HG02642 (cell line): Measurements from ENCODE around the gene SLC39A11.
"Not testable (repeated sequence)": the region's sequence is repeated elsewhere in the genome, so short reads cannot be mapped to it uniquely, and the experiment has no call there.

Experiments
- ATAC-seq: cut with Tn5 transposase; IDR thresholded peaks from one replicate; pipeline ENCODE4 v1.9.1; 2021; ENCODE audit warnings: mild to moderate bottlenecking; ENCODE audit not compliant: unreplicated experiment, poor library complexity

SLC39A11 gene

DNA sequence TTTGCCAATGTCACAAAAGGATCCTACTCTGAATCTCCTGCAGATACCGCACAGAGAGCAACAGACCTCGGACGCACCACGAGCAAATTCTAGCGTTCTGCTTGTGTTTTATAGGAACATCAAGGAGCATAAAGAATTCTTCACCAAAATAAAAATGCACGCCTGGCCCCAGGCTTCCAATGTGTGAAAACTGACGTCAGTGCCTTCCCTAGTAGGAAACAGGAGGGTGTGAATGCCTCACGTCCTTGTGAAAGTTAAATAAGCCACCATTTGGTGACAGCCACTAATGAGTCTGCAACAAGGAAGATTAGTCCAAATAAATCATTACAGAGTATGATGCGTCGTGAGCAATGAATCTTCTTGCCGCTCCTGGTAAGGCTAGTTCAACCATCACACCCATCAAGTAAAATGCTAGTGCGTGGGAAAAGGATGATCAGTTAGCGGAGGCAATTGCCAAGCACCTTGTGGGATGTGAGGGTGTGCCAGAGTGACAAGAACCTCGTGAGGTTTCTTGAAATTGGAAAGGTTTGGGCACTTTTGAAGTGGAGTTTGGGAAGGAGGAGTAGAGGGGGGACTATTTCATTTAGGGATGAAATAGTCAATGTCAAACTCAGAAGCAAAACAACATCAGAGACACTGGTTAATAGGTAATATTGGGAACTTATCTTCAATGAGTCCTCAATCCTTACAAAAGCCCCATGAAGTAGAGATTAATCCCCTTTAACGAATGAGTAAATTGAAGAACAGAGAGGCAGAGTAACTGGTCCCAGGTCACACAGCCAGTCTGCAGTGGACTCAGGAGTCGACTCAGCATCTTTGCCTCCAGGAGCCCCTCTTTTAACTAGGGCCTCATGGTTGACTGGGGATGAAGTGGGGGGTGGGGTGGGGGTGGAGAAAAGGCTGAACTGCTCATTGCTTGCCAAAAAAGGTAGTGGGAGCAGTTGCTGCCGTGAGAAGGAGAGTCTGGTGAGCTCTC is 238.8 kb downstream of the SLC39A11 start:
- ATAC-seq, result no peak

DNA sequence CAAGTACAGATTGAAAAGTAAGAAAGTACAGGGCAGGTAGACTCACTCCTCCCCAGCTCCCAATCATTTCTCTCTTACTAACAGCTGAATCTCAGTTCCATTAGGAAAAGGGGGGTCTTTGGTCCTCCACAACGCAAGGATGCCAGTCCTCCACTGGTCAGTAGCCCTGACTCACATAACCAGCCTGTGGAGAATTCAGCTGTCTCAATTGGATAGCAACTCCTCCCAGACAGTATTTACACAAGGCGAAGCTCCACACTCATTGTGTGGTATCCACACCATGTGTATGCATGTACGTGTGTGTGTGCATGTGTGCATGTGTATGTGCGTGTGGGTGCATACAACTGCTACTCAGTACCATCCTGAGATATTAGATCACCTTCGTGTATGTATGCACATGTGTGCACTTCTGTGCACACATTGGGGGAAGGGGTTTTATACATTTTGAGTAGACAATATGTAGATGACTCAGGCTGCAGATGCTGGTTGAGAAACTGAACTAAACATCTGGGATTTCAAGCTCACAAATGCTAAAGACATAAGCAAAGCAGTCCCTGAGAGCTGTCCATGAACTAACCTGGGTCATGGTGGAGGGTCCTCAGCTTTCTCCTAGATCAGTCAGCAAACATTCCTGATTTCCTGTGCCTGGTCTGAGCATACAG is 240.1 kb downstream of the SLC39A11 start:
- ATAC-seq, result no peak

DNA sequence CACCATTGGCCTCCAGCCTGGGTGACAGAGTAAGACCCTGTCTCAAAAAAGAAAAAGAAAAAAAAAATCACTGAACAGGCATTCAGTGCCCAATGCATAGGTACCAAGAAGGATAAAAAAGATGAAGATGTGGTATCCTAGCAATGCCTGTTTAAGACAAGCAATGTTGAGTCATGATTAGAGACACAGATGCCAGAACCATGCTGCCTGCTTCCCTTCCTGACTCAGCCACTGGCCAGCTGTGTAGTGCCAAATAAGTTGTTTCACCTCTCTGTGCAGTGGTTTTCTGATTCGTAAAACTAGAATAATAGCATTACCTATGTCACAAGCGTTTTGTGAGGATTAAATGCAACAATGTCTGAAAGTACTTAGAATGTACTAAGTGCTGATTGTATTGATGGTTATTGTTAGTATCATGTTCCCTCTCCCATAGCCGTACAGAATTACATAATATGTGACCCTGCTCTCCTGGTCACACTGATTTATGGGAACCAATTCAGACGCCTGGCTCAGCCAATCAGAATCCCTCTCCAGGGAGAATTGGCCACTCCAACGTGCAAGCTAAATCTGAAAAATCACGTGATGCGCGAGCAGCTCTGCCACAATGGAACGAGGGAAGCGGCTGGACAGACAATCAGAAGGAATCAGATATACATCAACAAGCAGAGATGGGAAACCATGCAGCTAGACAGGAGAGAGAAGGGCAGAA is 241.9 kb downstream of the SLC39A11 start:
- no peak for ATAC-seq

DNA sequence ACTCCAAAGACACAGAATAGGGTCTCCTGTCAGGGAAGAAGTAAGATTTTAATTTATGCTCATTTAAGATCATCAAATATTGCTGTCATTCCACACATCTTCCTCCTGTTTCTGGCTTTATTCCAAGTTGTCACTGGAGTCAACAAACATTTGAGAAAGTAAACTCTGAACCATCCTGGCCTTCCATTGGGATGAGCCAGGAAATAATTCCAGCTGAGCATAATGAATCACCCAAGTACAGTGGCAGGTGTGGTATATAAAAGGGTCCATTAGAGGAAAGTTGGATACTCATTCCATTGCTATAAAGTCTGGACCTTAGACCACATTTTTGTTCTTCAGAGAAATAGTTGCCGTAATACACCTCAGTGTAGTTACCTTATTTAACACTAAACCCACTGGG is 246.1 kb downstream of the SLC39A11 start:
- no peak for ATAC-seq

DNA sequence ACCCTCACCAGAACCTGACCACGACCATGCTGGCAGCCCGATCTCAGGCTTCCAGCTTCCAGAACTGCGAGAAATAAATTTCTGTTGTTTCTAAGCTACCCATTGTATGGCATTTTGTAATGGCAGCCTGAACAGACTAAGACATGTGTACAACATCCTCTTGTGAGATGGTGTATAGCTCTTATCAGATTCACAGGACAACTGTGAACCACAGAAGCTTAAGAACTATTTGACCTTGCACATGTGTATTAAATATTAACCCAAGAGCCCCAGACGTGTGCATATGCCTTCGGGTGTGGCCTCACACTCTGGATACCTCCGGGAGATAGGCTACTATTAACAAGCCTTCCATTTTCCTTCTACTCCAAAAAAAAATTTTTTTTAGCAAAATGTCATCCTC is 248.9 kb downstream of the SLC39A11 start:
- no peak for ATAC-seq

DNA sequence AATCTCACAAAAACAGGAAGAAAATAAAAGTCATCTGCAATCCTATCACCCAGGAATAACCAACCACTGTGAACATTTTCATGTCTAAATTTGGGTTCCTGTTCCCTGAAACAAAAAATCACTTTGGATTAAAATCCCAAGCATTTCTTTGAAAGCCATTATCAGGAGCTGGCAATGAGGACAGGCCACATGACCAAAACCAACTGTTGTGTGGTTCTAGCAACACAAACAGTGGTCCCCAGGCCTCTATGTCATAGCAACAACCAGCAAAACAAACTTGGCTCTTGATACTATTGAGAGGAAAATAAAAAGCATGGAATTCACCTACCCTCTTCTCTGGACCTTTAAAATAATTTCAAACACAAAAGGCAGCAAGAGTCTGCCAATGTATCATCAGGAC is 252.5 kb downstream of the SLC39A11 start:
- ATAC-seq, result no peak

DNA sequence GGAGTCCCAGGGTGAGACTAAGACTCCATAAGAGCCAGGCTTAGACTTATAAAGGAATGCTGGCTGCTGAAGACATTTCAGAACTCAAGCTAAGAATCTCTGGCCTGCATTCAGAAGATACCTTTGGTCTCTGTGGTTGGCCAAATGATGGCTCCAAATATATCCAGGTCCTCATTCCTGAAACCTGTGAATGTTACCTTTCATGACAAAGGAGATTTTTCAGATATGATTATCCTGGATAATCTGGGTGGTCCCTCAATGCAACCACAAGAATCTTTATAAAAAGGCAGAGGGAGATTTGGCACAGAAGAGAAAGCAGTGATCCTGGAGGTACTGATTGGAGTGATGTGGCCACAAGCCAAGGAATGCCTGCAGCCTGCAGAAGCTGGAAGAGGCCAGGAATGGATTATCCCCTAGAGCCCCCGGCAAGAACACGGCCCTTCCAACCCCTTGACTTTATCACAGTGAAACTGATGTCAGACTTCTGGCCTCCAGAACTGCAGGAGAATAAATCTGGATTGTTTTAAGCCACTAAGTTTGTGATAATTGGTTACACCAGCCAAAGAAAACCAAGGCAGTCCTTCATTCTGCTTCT is 253.3 kb downstream of the SLC39A11 start:
- no peak for ATAC-seq

DNA sequence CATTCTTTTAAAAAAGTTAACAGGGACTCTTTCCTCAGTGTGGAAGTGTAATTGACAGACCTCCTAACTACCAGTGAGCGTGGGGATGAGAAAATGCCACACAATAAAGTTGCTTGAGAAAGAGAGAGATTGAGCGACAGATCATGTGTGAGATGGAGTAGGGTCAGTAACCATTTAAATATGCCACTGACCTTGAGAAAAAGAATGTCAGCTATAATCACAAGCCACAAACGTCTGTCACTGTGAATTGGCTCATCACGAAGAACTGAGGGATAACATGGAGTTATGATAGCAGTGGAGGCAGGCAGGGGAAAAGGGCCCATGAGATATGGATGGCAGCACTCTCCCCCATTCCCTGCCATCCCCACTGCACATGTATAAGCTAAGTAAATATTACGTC is 253.9 kb downstream of the SLC39A11 start:
- no peak for ATAC-seq

DNA sequence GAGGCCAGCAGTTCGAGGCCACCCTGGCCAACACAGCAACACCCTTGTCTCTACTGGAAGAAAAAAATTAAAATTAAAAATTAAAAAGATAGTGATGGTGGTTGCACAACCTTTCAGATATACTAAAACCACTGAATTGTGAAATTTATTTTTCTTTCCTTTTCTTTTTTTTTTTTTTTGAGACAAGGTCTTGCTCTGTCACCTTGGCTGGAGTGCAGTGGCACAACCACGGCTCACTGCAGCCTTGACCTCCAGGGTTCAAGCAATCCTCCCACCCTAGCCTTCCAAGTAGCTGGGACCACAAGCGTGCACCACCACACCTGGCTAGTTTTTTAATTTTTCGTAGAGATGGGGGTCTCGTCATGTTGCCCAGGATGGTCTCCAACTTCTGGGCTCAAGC is 254.4 kb downstream of the SLC39A11 start:
- no peak for ATAC-seq

DNA sequence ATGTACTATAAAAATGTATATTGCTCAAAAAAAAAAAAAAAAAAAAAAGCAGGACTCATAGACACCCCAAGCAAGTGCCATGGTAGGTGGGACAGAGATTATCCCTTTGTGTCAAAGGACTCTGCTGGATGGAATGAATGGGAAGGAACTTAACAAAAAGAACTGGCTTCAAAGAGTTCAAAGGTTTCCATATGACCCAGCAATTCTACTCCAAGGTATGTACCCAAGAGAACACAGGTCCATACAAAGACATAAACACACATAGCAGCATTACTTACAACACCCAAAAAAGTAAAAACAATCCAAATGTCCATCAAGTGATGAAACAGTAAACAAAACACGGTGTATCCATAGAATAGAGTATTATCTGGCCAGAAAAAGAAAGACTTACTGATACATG is 255.2 kb downstream of the SLC39A11 start:
- no peak for ATAC-seq

DNA sequence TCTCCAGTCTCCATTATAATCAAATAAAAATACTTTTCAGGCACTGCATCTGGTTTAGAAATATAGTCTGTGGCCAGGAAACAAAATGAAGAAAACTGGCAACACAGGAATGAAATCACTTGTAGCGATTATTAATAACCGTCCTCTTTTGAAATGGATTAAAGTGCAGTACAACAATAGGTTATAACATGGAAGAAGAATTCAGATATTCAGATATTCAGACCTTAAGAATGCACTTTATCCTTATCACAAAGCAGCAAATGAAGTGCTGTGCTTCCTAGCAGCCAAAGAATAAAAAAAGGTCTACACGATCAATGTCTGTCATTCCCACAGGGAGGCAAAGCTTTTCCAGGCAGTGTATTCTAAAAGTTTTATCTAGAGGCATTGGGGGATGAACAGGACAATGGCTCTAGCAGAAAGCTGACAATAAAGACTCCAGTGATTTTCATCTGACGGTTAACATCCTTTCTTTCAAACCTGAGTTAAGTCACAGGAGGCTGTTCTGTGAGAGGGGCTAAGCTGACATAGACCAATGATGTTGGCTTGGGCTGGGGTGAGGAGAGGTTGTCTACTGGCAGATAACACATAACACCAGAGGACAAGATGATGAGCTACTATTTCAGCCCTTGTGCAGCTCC is 259.2 kb downstream of the SLC39A11 start:
- ATAC-seq, result no peak

DNA sequence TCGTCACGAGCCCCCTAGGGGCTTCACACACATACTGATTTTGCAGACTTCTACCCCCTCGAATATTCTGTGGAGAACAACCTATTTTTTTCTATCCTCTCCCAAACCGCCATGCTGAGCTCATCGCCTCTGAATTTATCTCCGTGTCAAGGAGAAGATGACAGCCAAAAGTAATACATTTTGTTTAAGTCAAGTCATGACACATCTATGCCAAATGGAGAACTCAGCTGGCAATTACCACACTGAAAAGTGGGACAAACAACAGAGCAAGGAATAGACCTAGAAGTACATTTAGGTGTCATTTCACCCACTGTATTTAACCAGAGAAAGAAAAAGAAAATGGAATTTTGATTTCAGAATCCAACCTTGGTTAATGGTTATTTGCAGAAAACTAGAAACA is 260.2 kb downstream of the SLC39A11 start:
- no peak for ATAC-seq

DNA sequence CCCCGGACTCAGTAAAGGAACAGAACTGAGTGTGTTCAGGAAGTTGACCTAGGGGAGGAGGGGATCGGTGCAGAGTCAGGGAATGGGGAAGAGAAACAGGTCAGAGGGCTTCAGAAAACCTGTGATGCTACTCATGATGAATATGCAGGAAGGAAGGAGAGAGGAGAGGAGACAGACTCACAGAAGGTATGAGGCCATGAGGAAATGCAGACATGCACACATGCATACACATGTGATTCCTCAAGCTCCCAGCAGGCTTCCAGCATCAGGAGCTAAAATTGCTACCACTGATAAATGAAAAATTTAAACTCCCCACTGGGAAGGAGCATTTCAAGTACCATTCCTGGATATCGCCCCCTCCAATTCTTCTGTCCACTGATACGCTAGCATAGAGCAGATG is 262.6 kb downstream of the SLC39A11 start:
- no peak for ATAC-seq

DNA sequence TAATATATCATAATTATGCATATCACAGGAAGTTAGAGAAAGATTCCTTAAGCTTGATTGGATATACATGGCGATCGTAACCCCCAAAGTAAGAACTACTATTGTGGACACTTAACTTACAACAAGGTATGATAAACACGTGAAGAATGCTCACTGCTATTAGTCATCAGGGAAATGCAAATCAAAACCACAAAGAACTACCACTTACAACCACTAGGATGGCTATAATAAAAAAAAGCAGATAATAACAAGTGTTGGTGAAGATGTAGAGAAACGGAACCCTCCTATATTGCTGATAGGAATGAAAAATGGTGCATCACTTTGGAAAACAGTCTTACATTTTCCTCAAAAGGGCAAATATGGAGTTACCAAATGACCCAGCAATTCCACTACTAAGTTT is 265.9 kb downstream of the SLC39A11 start:
- no peak for ATAC-seq

DNA sequence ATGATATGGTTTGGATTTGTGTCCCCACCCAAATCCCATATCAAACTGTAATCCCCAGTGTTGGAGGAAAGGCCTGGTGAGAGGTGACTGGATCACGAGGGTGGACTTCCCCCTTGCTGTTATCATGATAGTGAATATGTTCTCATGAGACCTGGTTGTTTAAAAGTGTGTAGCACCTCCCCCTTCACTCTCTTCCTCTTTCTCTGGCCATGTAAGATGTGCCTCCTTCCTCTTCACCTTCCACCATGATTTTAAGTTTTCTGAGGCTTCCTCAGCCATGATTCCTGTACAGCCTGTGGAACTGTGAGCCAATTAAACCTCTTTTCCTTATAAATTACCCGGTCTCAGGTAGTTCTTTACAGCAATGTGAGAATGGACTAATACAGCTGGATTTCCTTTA is 266.4 kb downstream of the SLC39A11 start:
- not testable (repeated sequence) for ATAC-seq

DNA sequence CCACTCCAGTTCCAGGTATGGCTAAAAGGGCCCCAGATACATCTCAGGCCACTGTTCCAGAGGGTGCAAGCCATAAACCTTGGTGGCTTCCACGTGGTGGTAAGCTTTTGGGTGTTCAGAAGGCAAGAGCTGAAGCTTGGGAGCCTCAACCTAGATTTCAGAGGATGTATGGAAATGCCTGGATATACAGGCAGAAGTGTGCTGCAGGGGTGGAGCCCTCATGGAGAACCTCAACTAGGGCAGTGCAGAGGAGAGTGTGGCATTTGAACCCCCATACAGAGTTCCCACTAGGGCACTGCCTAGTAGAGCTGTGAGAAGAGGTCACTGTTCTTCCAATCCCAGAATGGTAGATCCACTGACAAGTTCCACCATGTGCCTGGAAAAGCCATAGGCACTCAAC is 267.3 kb downstream of the SLC39A11 start:
- no peak for ATAC-seq

DNA sequence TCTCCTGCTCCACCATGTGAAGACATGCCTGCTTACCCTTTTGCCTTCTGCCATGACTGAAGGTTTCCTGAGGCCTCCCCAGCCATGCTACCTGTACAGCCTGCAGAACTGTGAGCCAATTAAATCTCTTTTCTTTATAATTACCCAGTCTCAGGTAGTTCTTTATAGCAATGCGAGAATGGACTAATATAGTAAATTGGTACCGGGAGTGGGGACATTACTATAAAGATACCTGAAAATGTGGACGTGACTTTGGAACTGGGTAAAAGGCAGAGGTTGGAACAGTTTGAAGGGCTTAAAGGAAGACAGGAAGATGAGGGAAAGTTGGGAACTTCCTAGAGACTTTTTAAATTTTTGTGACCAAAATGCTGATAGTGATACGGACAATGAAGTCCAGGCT is 268.2 kb downstream of the SLC39A11 start:
- not testable (repeated sequence) for ATAC-seq

DNA sequence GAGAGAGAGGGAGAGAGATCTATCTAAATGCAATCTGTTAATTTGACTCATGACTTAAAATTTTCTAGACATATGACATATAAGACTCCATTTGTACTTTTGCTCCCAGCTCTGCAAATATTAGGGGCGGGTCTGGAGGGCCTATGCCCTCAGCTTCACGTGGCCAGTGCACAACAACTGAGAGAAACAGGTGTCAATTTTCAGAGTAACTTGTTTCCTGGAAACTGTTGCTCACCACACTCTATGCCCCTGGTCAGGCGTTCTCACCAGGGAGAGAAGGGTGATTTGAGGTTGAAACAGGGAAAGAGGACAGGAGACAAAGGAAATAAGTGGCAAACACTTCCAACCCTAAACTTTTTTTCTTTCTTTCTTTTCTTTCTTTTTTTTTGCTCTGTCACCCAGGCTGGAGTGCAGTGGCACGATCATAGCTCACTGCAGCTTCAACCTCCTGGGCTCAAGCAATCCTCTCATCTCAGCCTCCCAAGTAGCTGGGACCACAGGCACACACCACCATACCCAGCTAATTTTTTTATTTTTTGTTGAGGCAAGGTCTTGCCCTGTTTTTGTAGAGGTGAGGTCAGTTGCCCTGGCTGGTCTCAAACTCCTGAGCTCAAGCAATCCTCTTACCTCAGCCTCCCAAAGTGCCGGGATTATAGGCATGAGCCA is 270.0 kb downstream of the SLC39A11 start:
- no peak for ATAC-seq

DNA sequence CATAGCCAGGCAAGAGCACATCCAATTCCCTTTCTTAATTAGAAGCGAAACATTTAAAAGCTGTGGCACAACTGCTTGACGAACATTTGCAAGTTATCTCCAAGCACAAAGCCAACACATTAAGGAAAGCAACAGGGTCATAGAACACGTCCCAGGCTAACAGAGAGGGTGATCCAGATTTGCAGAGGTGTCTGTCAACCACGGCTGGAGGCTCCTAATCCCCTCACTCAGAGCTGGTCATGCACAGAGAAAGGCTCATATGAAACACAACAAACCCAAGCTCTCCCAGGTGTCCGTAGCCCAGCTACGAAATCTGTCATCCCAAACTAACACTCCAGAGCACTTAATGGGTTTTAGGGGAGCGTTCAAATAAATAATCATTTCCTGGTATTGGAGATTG is 276.1 kb downstream of the SLC39A11 start:
- ATAC-seq, result no peak

DNA sequence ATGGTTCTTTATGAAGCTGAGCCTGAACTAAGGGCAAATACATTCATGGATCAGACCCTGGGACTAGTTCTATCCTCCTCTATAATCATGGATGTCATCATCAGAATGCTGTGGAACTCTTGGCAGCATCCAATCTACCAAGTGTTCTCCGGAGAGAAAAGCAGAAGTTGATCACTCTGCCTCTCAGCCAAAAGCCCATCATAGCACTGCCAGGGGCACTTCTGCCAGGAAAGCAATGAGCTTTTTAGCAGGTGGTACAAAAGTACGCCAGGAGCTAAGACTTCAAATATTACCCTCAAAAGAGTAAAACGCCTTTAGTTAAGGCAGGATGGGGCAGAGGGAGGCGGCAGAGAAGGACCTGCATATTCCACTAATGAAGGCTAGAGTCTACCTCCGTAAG is 279.0 kb downstream of the SLC39A11 start:
- ATAC-seq, result no peak
